ENCODE results near the gene ADAMTS16. TPM values are rescaled to one million over a fixed set of nuclear protein-coding genes. Genes with fewer than 3 reads are reported as not detected.

ADAMTS16 gene
- total and polyA plus RNA-seq, 2 experiments from 2014 or later, result 0.11 TPM

- Histone ChIP-seq H3K79me2 (ENCODE audit: insufficient read depth) (no peaks in the 10 kb centered on the region), H3K9me2 (ENCODE audit: insufficient read depth) (no peaks in the 10 kb centered on the region), H2AFZ (no peak overlapping the region), H3K9me3 (ENCODE audit: low read depth) (no peaks in the 10 kb centered on the region), H3K36me3 (ENCODE audit: low read depth) (no peaks in the 10 kb centered on the region), H4K20me1 (ENCODE audit: insufficient read depth) (no peaks in the 10 kb centered on the region), H3K27ac (no peak overlapping the region), H3K9ac (no peak overlapping the region), H3K4me1 (ENCODE audit: insufficient read depth) (peaks cover 9% of the 10 kb centered on the region; the same call in 1 of the 2 replicates), H3F3A (ENCODE audit: insufficient read depth) (no peaks in the 10 kb centered on the region), H3K27me3 (replicated peaks; ENCODE audit: insufficient read depth) (0 out of 2 replicates have a peak, but pooled peaks cover 5% of the 10 kb centered on the region), H3K4me3 (no peak overlapping the region), H3K4me2 (ENCODE audit: unreplicated experiment) (no peak overlapping the region)
- WGBS, 2 experiments (ENCODE audit: low coverage in 1 of 2, low lambda C conversion rate in 2 of 2, missing lambda C conversion rate in 2 of 2), result 56 to 71% methylated on average over 3 of the region's 3 CpGs
- in situ Hi-C loops (cut with MboI), result no loop called here
- no peak for TF ChIP-seq EZH2 (IDR thresholded peaks at IDR 0.05; ENCODE audit: insufficient read depth, poor library complexity, severe bottlenecking)
- no peak for TF ChIP-seq EZH2phosphoT487 (IDR thresholded peaks at IDR 0.05; ENCODE audit: insufficient read depth, low read depth)
- DNase-seq, result no peak
Measured at GRCh38 chr5:5314166-5314565, 174.0 kb downstream of the ADAMTS16 start.

GRCh38 chr5:5314626-5315025 is 174.5 kb downstream of the ADAMTS16 start:
- Histone ChIP-seq H2AFZ (no peak overlapping the region), H3K4me3 (no peak overlapping the region), H3K27me3 (replicated peaks; ENCODE audit: insufficient read depth) (0 out of 2 replicates have a peak, but pooled peaks cover 5% of the 10 kb centered on the region), H3K9ac (no peak overlapping the region), H3K4me2 (ENCODE audit: unreplicated experiment) (no peak overlapping the region), H3K4me1 (ENCODE audit: insufficient read depth) (peaks cover 9% of the 10 kb centered on the region; the same call in 1 of the 2 replicates), H3K9me2 (ENCODE audit: insufficient read depth) (no peaks in the 10 kb centered on the region), H3K9me3 (ENCODE audit: low read depth) (no peaks in the 10 kb centered on the region), H3K36me3 (ENCODE audit: low read depth) (no peaks in the 10 kb centered on the region), H3F3A (ENCODE audit: insufficient read depth) (no peaks in the 10 kb centered on the region), H3K27ac (no peak overlapping the region), H3K79me2 (ENCODE audit: insufficient read depth) (no peaks in the 10 kb centered on the region), H4K20me1 (ENCODE audit: insufficient read depth) (no peaks in the 10 kb centered on the region)
- TF ChIP-seq EZH2 (IDR thresholded peaks at IDR 0.05; ENCODE audit: insufficient read depth, poor library complexity, severe bottlenecking) (no peak), EZH2phosphoT487 (IDR thresholded peaks at IDR 0.05; ENCODE audit: insufficient read depth, low read depth) (no peak)
- WGBS, 2 experiments (ENCODE audit: low coverage in 1 of 2, low lambda C conversion rate in 2 of 2, missing lambda C conversion rate in 2 of 2), result 57 to 73% methylated on average over 6 of the region's 6 CpGs
- DNase-seq, result no peak
- in situ Hi-C loops (cut with MboI), result no loop called here

GRCh38 chr5:5315068-5315980 is 175.2 kb downstream of the ADAMTS16 start:
- Histone ChIP-seq H3K27ac (no peak overlapping the region), H2AFZ (no peak overlapping the region), H3K9me3 (ENCODE audit: low read depth) (no peaks in the 10 kb centered on the region), H3F3A (ENCODE audit: insufficient read depth) (no peaks in the 10 kb centered on the region), H3K79me2 (ENCODE audit: insufficient read depth) (no peaks in the 10 kb centered on the region), H3K9ac (no peak overlapping the region), H3K27me3 (replicated peaks; ENCODE audit: insufficient read depth) (0 out of 2 replicates have a peak, but pooled peaks cover 5% of the 10 kb centered on the region), H3K9me2 (ENCODE audit: insufficient read depth) (no peaks in the 10 kb centered on the region), H3K36me3 (ENCODE audit: low read depth) (no peaks in the 10 kb centered on the region), H3K4me1 (ENCODE audit: insufficient read depth) (peaks cover 9% of the 10 kb centered on the region; the same call in 1 of the 2 replicates), H4K20me1 (ENCODE audit: insufficient read depth) (no peaks in the 10 kb centered on the region), H3K4me2 (ENCODE audit: unreplicated experiment) (no peak overlapping the region), H3K4me3 (no peak overlapping the region)
- 78% methylated on average over 12 of the region's 12 CpGs for WGBS, 2 experiments (ENCODE audit: low coverage in 1 of 2, low lambda C conversion rate in 2 of 2, missing lambda C conversion rate in 2 of 2)
- in situ Hi-C loops (cut with MboI), result no loop called here
- TF ChIP-seq EZH2 (IDR thresholded peaks at IDR 0.05; ENCODE audit: insufficient read depth, poor library complexity, severe bottlenecking) (no peak), EZH2phosphoT487 (IDR thresholded peaks at IDR 0.05; ENCODE audit: insufficient read depth, low read depth) (no peak)
- DNase-seq, result no peak

- Histone ChIP-seq H3K4me3 (no peak overlapping the region), H2AFZ (no peak overlapping the region), H3K79me2 (ENCODE audit: insufficient read depth) (no peaks in the 10 kb centered on the region), H3K4me2 (ENCODE audit: unreplicated experiment) (no peak overlapping the region), H3K9me3 (ENCODE audit: low read depth) (no peaks in the 10 kb centered on the region), H3K27ac (no peak overlapping the region), H3K9me2 (ENCODE audit: insufficient read depth) (no peaks in the 10 kb centered on the region), H3F3A (ENCODE audit: insufficient read depth) (no peaks in the 10 kb centered on the region), H3K4me1 (ENCODE audit: insufficient read depth) (peaks cover 9% of the 10 kb centered on the region; the same call in 1 of the 2 replicates), H3K27me3 (replicated peaks; ENCODE audit: insufficient read depth) (0 out of 2 replicates have a peak, but pooled peaks cover 5% of the 10 kb centered on the region), H4K20me1 (ENCODE audit: insufficient read depth) (no peaks in the 10 kb centered on the region), H3K9ac (no peak overlapping the region), H3K36me3 (ENCODE audit: low read depth) (no peaks in the 10 kb centered on the region)
- 0% methylated on average over 1 of the region's 1 CpG for WGBS, 2 experiments (ENCODE audit: low coverage in 1 of 2, low lambda C conversion rate in 2 of 2, missing lambda C conversion rate in 2 of 2)
- in situ Hi-C loops (cut with MboI), result no loop called here
- TF ChIP-seq EZH2phosphoT487 (IDR thresholded peaks at IDR 0.05; ENCODE audit: insufficient read depth, low read depth) (no peak), EZH2 (IDR thresholded peaks at IDR 0.05; ENCODE audit: insufficient read depth, poor library complexity, severe bottlenecking) (no peak)
- DNase-seq, result peak; percentile 37
Measured at GRCh38 chr5:5316334-5316733, 176.2 kb downstream of the ADAMTS16 start.
